Measurements from ENCODE around the gene PHLDB2.

The PHLDB2 gene

DNA sequence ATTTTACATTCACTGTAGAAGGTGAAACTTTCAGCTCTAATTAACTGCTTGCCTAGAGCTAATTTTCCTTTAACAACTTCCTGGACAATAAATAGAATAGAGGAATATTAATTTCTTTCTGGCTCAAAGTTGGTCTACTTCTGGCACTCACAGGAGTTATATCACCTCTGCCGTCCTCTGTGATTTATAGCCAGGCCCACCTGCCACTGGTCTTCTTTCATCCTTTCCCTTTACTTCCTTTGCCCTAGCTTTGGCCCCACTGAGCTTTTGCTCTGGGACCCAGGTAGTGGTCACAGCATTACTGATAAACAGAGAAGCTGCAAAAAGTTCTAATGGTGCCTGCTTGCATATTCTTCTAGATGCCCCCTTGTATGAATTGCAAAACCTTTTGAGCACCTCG is 70.4 kb downstream of the PHLDB2 start:
- no peak for FAIRE-seq

DNA sequence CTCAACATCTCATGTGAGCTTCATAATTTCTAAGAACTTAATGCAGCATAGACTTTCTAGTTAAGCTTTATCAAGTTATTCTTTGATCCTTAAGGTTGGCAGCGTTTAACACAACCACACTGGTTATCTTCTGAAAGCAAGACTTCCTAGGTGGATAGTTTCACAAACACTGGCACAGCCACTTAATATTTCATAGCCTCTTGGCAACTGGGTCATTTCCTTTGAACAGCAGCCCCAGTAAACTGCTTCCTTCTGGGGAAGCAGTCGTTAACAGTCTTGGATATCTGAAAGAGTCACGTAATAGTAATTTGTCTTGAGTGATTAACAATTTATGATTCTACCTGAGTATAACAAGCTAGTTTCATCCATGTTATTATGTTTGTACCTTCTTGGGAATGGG is 73.9 kb downstream of the PHLDB2 start:
- no peak for FAIRE-seq

GRCh38 chr3:111936191-111936841 is 77.3 kb downstream of the PHLDB2 start:
- no peak for FAIRE-seq

DNA sequence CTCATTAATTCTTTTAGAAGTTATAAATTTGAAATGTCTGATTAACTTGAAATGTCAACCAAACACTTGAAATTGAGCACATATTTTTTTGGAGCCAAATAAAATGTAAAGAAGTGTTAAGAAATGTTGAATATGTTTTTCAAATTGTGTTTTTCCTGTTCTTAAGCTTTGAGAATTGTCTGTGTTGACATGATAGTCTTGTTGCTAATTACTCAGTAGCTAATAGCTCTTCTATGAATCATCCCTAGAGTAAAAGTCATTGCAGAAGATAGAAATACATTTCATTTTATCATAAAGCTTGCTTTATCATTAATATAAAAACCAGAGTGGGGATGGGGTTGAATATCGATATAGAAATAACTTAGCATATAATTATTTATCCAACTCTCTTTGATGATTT is 77.9 kb downstream of the PHLDB2 start:
- FAIRE-seq = no peak

DNA sequence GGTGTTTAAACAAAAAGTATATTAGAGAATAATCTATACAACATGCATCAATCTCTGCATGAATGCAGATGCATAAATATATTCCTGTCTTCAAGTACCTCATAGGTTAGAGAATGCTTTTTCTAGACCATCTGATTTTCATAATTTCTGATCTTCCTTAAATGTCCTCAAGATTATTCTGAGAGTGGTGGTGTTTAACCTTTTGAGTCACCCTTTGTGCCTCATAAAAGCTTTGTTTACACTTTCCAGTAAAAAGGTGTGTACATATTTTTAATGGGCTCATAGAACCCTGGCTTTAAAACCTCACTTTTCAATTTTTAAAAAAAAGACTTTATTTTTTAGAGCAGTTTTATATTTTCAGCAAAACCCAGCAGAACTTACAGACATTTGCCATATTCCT is 78.8 kb downstream of the PHLDB2 start:
- FAIRE-seq = no peak

DNA sequence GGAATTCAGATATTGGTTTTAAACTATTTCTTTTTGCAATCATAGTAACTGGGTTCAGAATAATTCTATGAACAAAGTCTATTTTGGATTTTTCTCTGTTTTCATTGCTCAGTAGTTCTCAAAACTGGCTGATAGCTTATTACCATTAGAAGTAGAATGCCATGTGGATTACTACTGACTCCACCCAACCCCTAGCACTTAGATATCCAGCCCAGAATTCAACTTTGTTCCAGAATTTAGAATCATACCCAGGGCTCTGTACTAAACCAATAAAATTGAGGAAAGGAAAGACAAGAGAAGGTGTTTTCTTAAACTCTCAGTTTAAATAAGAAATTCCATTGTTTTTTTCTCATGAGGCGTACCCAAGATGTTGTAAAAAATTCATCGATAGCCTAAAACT is 80.8 kb downstream of the PHLDB2 start:
- no peak for FAIRE-seq

DNA sequence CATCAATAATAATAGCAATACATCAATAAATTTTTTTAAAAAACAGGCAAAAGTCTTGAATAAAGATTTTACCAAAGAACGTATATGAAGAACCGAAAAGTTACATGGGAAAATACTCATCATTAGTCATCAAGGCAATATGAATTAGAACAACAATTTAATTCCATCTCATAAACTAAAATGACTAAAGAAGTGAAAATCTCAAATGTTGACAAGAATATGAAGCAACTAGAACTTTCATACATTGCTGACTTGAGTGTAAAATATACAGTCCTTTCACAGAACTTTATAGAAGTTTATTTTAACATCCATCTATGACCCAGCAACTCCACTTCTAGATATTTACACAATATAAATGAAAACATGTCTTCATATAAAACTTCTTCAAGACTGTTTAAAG is 84.5 kb downstream of the PHLDB2 start:
- no peak for FAIRE-seq

- FAIRE-seq = no peak
Observed at GRCh38 chr3:111944372-111944771, 85.3 kb downstream of the PHLDB2 start.

- FAIRE-seq = no peak
Observed at GRCh38 chr3:111947231-111947630, 88.2 kb downstream of the PHLDB2 start.

GRCh38 chr3:111948786-111949185 is 89.7 kb downstream of the PHLDB2 start:
- FAIRE-seq = no peak

DNA sequence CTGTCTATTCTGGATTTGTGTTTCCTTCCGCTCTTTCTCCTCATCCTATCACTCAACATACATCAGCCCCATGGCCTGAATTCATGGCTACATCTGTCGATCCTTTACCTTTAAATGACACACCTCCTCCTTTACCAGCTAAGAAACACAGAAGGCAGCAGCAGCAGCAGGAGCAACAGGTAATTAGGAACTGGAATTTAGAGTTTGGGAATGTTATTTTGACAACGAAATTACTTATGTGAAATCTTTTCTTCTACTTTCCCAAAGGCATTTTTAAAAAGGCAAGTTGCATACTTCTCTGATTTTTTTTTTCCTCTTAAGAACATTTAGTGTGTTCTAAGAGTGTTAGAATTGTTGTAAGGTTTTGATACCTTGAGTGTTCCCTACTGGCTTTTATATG is 90.6 kb downstream of the PHLDB2 start:
- no peak for FAIRE-seq

DNA sequence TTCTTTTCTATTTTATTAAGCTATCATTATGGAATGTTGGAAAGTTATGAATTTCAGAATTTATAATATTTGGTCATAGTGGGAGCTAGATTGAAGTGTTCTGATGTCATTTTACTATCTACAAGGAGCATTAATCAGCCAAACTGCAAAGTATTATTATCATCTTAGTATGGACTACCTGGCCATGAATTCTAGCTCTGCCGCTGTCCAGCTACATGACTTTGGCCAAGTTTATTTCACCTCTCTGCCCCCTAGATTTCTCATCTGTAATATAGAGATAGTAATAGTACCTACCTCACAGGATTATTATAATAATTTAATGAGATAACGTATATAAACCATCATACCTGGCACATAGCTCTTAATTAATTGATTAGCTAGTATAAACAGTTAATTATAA is 92.0 kb downstream of the PHLDB2 start:
- FAIRE-seq = no peak

GRCh38 chr3:111952086-111952485 is 93.0 kb downstream of the PHLDB2 start:
- FAIRE-seq = no peak

- no peak for FAIRE-seq
Observed at GRCh38 chr3:111952866-111953450, 93.9 kb downstream of the PHLDB2 start.

- FAIRE-seq = no peak
Observed at GRCh38 chr3:111954228-111954990, 95.3 kb downstream of the PHLDB2 start.

GRCh38 chr3:111955876-111956275 is 96.8 kb downstream of the PHLDB2 start:
- no peak for FAIRE-seq

- no peak for FAIRE-seq
Observed at GRCh38 chr3:111956449-111956848, 97.4 kb downstream of the PHLDB2 start.

- no peak for FAIRE-seq
Observed at GRCh38 chr3:111956995-111957734, 98.1 kb downstream of the PHLDB2 start.

- no peak for FAIRE-seq
Observed at GRCh38 chr3:111961461-111962164, 102.5 kb downstream of the PHLDB2 start.

- FAIRE-seq = no peak
Observed at GRCh38 chr3:111963424-111963823, 104.4 kb downstream of the PHLDB2 start.

- FAIRE-seq = no peak
Observed at GRCh38 chr3:111965484-111965883, 106.4 kb downstream of the PHLDB2 start.

DNA sequence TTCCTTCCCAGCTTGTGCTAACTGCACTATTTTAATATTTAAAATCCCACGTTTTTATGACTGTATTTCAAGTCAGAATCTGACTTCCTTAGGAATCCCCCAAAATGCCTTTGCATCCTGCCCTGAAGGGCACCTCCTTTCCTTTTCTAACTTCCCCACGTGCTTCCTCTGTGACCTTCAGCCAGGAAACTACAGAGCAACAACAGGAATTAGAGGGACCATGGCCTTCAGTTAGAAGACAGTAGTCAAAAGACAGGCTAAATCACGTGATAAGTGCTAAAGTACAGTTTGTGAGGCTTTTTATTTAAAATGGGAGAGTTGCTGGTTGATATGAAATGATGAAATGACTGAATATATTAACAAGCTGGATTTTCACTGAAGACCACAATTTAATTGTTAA is 108.0 kb downstream of the PHLDB2 start:
- FAIRE-seq = no peak
